Measurements from ENCODE around the gene CD6. TPM values are rescaled to one million over a fixed set of nuclear protein-coding genes. Genes with fewer than 3 reads are reported as not detected.
"Not testable (repeated sequence)": the region's sequence is repeated elsewhere in the genome, so short reads cannot be mapped to it uniquely, and the experiment has no call there.

The CD6 gene
- total and polyA plus RNA-seq, 4 donors = 0.61 to 8.4 (median 3.3) TPM

DNA sequence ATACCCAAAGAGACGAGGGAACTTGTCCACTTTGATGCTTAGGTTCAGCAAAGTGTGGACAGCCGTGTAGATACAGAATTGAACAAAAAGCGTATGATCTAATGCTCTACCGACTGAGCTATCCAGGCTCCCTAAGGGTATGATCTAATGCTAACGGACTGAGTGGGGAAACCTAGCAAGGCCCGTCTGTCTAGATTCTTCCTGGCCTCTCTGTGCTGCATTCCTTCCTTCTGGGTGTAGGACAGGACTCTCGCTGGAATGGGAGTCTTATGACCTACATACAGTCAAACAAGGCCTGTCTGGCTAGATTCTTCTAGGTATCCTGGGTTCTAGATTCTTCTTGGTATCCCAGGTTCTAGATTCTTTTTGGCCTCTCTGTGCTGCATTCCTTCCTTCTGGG lies 11.1 kb upstream of the CD6 start:
- Histone ChIP-seq H3K9me3 (ENCODE audit: control insufficient read depth, insufficient read depth, low read length) (no peaks in the 10 kb centered on the region), H3K36me3 (ENCODE audit: control insufficient read depth, insufficient read depth, low read length) (no peaks in the 10 kb centered on the region), H3K27ac (ENCODE audit: low read depth, low read length) (no peak overlapping the region), H3K4me3 (ENCODE audit: low read depth, low read length) (no peak overlapping the region), H3K27me3 (ENCODE audit: control insufficient read depth, insufficient read depth, low read length) (peaks cover 3% of the 10 kb centered on the region), H3K4me1 (ENCODE audit: control insufficient read depth, insufficient read depth, low read length) (no peaks in the 10 kb centered on the region)
- no peak for DNase-seq (ENCODE audit: low read depth in 4 of 6, low spot score in 6 of 6)
- 93% methylated on average over 7 of the region's 7 CpGs for WGBS (ENCODE audit: insufficient coverage)

DNA sequence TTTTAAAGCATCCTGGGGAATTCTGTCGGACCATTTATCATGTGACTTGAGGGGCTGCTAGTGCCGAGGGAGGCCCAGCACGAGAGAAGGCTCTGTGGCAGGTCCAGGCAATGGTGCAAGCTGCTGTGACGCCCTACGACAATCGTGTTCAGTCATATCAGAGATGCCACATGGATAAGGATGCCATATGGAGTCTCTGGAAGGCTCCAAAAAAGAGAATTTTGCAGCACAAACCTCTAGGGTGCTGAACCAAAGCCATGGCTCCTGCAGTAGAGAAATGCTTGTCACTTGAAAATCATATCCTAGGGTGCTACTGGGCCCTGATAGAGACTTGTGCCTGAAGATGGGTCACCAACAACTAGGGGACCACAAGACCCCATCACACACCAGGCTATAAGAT lies 6.7 kb upstream of the CD6 start:
- DNase-seq (ENCODE audit: low read depth in 4 of 6, low spot score in 6 of 6) = peak in 1 of 6 donors; percentile 75
- WGBS (ENCODE audit: insufficient coverage) = 64% methylated on average over 6 of the region's 6 CpGs
- Histone ChIP-seq H3K36me3 (ENCODE audit: control insufficient read depth, insufficient read depth, low read length) (no peaks in the 10 kb centered on the region), H3K27me3 (ENCODE audit: control insufficient read depth, insufficient read depth, low read length) (no peaks in the 10 kb centered on the region), H3K4me3 (ENCODE audit: low read depth, low read length) (no peak overlapping the region), H3K9me3 (ENCODE audit: control insufficient read depth, insufficient read depth, low read length) (no peaks in the 10 kb centered on the region), H3K4me1 (ENCODE audit: control insufficient read depth, insufficient read depth, low read length) (no peaks in the 10 kb centered on the region), H3K27ac (ENCODE audit: low read depth, low read length) (no peak overlapping the region)

DNA sequence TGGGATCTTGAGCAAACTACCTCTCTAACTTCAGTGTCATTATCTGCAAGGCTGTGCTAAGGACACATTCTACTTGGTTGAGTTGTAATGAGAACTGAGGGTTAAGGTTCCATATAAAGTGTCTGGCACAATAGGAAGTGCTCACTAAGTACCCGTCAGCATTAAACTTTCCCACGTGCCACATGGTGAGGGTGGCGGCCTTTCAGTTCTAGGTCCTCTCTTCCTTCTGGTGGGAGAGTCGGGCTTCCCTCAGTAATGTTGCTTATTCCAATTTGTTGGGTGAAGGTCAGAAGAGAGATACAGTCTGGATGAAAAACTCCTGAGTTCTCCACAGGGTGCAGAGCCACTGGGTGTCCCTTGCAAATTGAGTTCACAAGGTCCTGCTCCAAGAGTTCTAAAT lies 4.6 kb upstream of the CD6 start:
- no peak overlapping the region for H3K27ac ChIP-seq (ENCODE audit: low read depth, low read length)
- no peaks in the 10 kb centered on the region for H3K27me3 ChIP-seq (ENCODE audit: control insufficient read depth, insufficient read depth, low read length)
- H3K36me3 ChIP-seq (ENCODE audit: control insufficient read depth, insufficient read depth, low read length) = no peaks in the 10 kb centered on the region
- no peaks in the 10 kb centered on the region for H3K9me3 ChIP-seq (ENCODE audit: control insufficient read depth, insufficient read depth, low read length)
- H3K4me3 ChIP-seq (ENCODE audit: low read depth, low read length) = no peak overlapping the region
- no peak for DNase-seq (ENCODE audit: low read depth in 4 of 6, low spot score in 6 of 6)
- 83% methylated on average over 2 of the region's 4 CpGs for WGBS (ENCODE audit: insufficient coverage)
- H3K4me1 ChIP-seq (ENCODE audit: control insufficient read depth, insufficient read depth, low read length) = no peaks in the 10 kb centered on the region

DNA sequence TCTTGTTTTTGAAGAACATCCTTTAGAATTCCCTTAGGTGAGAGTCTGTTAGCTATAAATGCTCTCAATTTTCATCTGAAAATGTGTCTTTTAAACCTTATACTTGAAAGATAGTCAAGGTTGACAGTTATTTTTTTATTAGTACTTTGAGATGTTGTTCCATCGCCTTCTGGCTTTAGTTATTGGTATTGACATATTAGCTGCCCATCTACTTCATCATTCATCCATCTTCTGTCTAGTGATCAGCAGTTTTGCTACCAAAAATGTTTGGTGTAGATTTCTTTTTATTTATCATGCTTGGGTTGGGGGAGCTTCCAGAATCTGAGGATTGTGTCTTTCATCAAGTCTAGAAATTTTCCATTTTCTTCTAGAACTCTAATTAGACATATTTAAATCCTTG lies 3.3 kb upstream of the CD6 start:
- no peaks in the 10 kb centered on the region for H3K9me3 ChIP-seq (ENCODE audit: control insufficient read depth, insufficient read depth, low read length)
- H3K4me3 ChIP-seq (ENCODE audit: low read depth, low read length) = no peak overlapping the region
- no peak for DNase-seq (ENCODE audit: low read depth in 4 of 6, low spot score in 6 of 6)
- H3K4me1 ChIP-seq (ENCODE audit: control insufficient read depth, insufficient read depth, low read length) = peaks cover 11% of the 10 kb centered on the region
- no peaks in the 10 kb centered on the region for H3K27me3 ChIP-seq (ENCODE audit: control insufficient read depth, insufficient read depth, low read length)
- no peak overlapping the region for H3K27ac ChIP-seq (ENCODE audit: low read depth, low read length)
- no CpG with 5 or more reads among the region's 1 CpG for WGBS (ENCODE audit: insufficient coverage)
- H3K36me3 ChIP-seq (ENCODE audit: control insufficient read depth, insufficient read depth, low read length) = no peaks in the 10 kb centered on the region

DNA sequence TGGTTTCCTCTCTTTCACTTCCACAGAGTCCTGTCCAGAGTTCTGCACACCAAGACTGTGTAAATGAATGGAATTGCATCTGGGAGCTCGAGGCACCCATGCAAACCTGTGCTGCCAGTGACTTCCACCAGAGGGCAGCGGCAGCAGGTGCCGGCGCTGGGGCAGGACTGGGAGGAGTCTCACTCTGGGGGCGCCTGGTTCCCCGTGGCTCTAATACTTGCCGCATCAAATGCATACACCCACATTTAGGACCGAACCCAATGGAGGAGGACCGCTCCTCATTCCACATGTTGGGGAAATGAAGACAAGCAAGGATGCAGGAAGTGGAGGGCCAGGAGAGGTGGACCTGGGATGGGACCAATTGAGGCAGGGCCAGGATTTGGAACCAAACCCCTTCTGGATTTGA lies 1.1 kb upstream of the CD6 start:
- no peaks in the 10 kb centered on the region for H3K36me3 ChIP-seq (ENCODE audit: control insufficient read depth, insufficient read depth, low read length)
- H3K4me3 ChIP-seq (ENCODE audit: low read depth, low read length) = no peak overlapping the region
- 22% methylated on average over 3 of the region's 9 CpGs for WGBS (ENCODE audit: insufficient coverage)
- no peaks in the 10 kb centered on the region for H3K27me3 ChIP-seq (ENCODE audit: control insufficient read depth, insufficient read depth, low read length)
- peaks cover 25% of the 10 kb centered on the region for H3K4me1 ChIP-seq (ENCODE audit: control insufficient read depth, insufficient read depth, low read length)
- H3K27ac ChIP-seq (ENCODE audit: low read depth, low read length) = no peak overlapping the region
- no peak for DNase-seq (ENCODE audit: low read depth in 4 of 6, low spot score in 6 of 6)
- H3K9me3 ChIP-seq (ENCODE audit: control insufficient read depth, insufficient read depth, low read length) = no peaks in the 10 kb centered on the region

DNA sequence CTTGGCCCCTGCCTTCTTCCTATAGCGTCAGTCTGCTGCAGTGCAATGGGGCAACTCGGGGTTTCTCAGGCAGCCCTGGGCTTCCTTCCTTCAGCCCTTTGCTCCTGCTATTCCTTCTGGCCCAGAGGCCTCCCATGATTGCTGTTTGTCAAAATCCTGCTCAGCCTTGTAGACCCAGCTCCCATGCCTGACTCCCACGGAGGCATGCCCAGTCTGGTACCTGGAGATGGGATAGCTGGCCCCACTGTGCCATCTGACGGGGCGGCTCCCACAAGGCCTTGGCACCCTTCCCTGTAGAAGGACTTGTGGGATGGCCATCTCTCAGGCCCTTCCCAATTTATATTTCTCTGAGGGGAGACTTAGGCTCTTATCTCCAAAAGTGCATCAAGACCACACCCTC lies 590 bp upstream of the CD6 start:
- Histone ChIP-seq H3K4me3 (ENCODE audit: low read depth, low read length) (no peak overlapping the region), H3K9me3 (ENCODE audit: control insufficient read depth, insufficient read depth, low read length) (no peaks in the 10 kb centered on the region), H3K27ac (ENCODE audit: low read depth, low read length) (no peak overlapping the region), H3K36me3 (ENCODE audit: control insufficient read depth, insufficient read depth, low read length) (no peaks in the 10 kb centered on the region), H3K4me1 (ENCODE audit: control insufficient read depth, insufficient read depth, low read length) (peaks cover 25% of the 10 kb centered on the region), H3K27me3 (ENCODE audit: control insufficient read depth, insufficient read depth, low read length) (no peaks in the 10 kb centered on the region)
- 73% methylated on average over 5 of the region's 5 CpGs for WGBS (ENCODE audit: insufficient coverage)
- no peak for DNase-seq (ENCODE audit: low read depth in 4 of 6, low spot score in 6 of 6)

DNA sequence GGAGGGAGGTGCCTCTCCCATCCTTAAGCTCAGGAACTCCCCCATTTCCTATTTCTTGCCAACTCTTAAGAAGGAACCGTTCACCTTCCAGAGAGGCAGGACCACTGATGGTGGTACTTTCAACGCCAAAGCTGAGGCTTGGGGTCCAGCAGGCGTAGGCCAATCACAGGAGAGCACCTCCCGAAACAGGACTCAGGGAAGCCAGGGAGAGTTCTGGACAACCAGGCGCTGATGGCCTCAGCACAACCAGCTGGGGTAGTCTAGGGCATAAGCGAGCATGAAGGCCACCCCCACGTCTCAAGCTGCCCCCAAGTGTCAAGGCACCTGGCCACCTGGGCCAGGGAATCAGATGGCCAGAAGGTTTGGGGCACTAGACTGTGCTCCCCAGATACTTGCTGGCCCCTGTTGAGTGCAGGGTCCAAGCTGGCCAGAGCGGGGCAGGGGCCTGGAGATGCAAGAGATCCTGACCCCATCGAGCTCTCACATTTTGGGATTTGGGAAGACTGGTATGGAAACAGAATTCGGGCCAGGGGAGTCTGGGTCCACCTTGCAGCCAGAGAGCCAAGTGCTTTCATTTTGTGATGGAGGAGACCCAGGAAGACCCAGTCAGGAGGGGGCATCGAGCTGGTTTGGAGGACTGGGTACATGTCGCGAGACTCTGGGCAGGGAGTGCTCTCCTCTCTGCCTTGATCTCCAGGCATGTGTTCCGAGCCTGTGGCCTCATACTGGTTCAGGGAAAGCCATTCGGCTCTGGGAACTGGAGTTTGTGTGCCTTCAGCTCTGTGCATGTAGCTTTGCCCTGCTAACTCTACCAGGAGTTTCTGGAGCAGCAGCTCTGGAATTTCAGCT lies 926 bp downstream of the CD6 start:
- Histone ChIP-seq H3K9me3 (ENCODE audit: control insufficient read depth, insufficient read depth, low read length) (no peaks in the 10 kb centered on the region), H3K4me1 (ENCODE audit: control insufficient read depth, insufficient read depth, low read length) (peaks cover 25% of the 10 kb centered on the region), H3K27ac (ENCODE audit: low read depth, low read length) (no peak overlapping the region), H3K36me3 (ENCODE audit: control insufficient read depth, insufficient read depth, low read length) (no peaks in the 10 kb centered on the region), H3K27me3 (ENCODE audit: control insufficient read depth, insufficient read depth, low read length) (no peaks in the 10 kb centered on the region), H3K4me3 (ENCODE audit: low read depth, low read length) (no peak overlapping the region)
- WGBS (ENCODE audit: insufficient coverage) = 94% methylated on average over 15 of the region's 15 CpGs
- no peak for DNase-seq (ENCODE audit: low read depth in 4 of 6, low spot score in 6 of 6)

DNA sequence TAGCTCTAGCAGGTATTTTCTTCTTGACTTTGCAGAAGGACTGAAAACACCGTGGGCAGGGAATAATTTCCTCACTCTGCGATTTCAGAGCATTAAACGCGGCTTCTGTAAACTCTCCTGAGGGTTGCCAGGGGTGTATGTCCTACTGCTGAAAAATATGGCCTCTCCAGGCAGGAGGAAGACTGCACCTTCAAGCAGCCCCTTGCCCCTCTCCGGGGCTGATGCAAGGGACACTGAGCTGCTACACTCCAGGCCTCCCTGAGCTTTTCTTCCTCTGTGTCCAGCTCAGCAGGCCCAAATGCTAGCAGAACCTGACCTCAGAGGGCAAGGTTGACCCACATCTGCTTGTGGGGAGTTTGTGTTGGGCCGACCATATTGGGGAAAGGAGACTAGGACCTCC lies 2.2 kb downstream of the CD6 start:
- H3K27me3 ChIP-seq (ENCODE audit: control insufficient read depth, insufficient read depth, low read length) = no peaks in the 10 kb centered on the region
- no peak for DNase-seq (ENCODE audit: low read depth in 4 of 6, low spot score in 6 of 6)
- no peaks in the 10 kb centered on the region for H3K36me3 ChIP-seq (ENCODE audit: control insufficient read depth, insufficient read depth, low read length)
- peaks cover 29% of the 10 kb centered on the region for H3K4me1 ChIP-seq (ENCODE audit: control insufficient read depth, insufficient read depth, low read length)
- no peaks in the 10 kb centered on the region for H3K9me3 ChIP-seq (ENCODE audit: control insufficient read depth, insufficient read depth, low read length)
- WGBS (ENCODE audit: insufficient coverage) = 90% methylated on average over 5 of the region's 6 CpGs
- H3K4me3 ChIP-seq (ENCODE audit: low read depth, low read length) = no peak overlapping the region
- H3K27ac ChIP-seq (ENCODE audit: low read depth, low read length) = peak overlapping the region; percentile 76

DNA sequence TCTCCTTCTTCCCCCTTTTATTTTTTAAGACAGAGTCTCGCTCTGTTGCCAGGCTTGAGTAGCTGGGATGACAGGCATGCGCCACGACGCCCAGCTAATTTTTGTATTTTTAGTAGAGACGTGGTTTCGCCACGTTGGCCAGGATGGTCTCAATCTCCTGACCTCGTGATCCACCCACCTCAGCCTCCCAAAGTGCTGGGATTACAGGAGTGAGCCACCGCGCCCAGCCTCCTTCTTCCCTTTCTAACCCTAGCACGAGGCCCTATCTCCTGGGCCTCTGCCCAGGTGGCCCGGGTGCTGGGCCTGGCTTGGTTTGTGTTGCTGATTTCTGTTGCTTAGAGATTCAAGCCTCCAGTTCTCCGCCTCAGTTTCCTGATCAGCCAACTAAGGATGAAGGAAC lies 2.8 kb downstream of the CD6 start:
- 91% methylated on average over 7 of the region's 13 CpGs for WGBS (ENCODE audit: insufficient coverage)
- Histone ChIP-seq H3K4me1 (ENCODE audit: control insufficient read depth, insufficient read depth, low read length) (peaks cover 32% of the 10 kb centered on the region), H3K27ac (ENCODE audit: low read depth, low read length) (peak overlapping the region; percentile 76)
- H3K36me3 ChIP-seq (ENCODE audit: control insufficient read depth, insufficient read depth, low read length); H3K9me3 ChIP-seq (ENCODE audit: control insufficient read depth, insufficient read depth, low read length); H3K4me3 ChIP-seq (ENCODE audit: low read depth, low read length); DNase-seq (ENCODE audit: low read depth in 4 of 6, low spot score in 6 of 6); H3K27me3 ChIP-seq (ENCODE audit: control insufficient read depth, insufficient read depth, low read length): not testable (repeated sequence)

DNA sequence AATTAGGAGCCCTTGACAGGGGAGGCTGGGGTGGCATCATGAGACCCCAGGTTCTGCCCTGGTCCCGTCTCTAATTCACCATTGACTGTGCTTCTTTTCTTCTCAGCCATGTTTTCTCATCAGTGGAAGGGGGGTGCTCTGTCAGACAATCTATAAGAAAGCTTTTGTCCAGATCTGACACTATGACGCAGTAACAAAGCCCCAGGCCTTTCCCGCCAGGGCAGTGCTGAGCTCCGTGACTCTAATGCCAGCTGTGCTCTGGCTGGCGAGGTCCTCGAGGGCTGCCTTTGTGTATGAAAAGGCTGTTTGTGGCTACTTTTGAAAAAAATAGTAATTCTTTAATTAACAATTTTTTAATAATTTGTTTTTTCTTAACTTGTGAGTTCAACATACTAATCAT lies 3.2 kb downstream of the CD6 start:
- Histone ChIP-seq H3K4me1 (ENCODE audit: control insufficient read depth, insufficient read depth, low read length) (peaks cover 32% of the 10 kb centered on the region), H3K9me3 (ENCODE audit: control insufficient read depth, insufficient read depth, low read length) (no peaks in the 10 kb centered on the region), H3K4me3 (ENCODE audit: low read depth, low read length) (no peak overlapping the region), H3K27ac (ENCODE audit: low read depth, low read length) (peak overlapping the region; percentile 76), H3K27me3 (ENCODE audit: control insufficient read depth, insufficient read depth, low read length) (no peaks in the 10 kb centered on the region), H3K36me3 (ENCODE audit: control insufficient read depth, insufficient read depth, low read length) (no peaks in the 10 kb centered on the region)
- peak in 1 of 6 donors; percentile 59 for DNase-seq (ENCODE audit: low read depth in 4 of 6, low spot score in 6 of 6)
- WGBS (ENCODE audit: insufficient coverage) = 48% methylated on average over 3 of the region's 6 CpGs
